Astrocyte of the cerebellum (primary cell): ENCODE data around the gene C20orf173.

Source experiments
- DNase-seq: peaks from one replicate; pipeline ENCODE4 v3.0.0-alpha.2; 2011; ENCODE audit warnings: low read depth
- H3K4me3 ChIP-seq: 2 replicates; pipeline ENCODE4 v1.5.1; 2011; ENCODE audit warnings: mild to moderate bottlenecking, low read depth, low read length, moderate library complexity
- in situ Hi-C: cut with HindIII; loops from 2 replicates; pipeline ENCODE4 v1.10.0; 2017; ENCODE audit warnings: low sequenced_read_pairs
- TF ChIP-seq, protein P1 (sequence below): IDR thresholded peaks from 2 replicates; pipeline ENCODE4 v1.5.1; 2012; ENCODE audit warnings: low read length, low read depth, moderate library complexity, mild to moderate bottlenecking; ENCODE audit errors: missing control alignments

C20orf173 gene

GRCh38 chr20:35510951-35511735 lies 18.3 kb downstream of the C20orf173 start:
- TF ChIP-seq, protein P1, sequence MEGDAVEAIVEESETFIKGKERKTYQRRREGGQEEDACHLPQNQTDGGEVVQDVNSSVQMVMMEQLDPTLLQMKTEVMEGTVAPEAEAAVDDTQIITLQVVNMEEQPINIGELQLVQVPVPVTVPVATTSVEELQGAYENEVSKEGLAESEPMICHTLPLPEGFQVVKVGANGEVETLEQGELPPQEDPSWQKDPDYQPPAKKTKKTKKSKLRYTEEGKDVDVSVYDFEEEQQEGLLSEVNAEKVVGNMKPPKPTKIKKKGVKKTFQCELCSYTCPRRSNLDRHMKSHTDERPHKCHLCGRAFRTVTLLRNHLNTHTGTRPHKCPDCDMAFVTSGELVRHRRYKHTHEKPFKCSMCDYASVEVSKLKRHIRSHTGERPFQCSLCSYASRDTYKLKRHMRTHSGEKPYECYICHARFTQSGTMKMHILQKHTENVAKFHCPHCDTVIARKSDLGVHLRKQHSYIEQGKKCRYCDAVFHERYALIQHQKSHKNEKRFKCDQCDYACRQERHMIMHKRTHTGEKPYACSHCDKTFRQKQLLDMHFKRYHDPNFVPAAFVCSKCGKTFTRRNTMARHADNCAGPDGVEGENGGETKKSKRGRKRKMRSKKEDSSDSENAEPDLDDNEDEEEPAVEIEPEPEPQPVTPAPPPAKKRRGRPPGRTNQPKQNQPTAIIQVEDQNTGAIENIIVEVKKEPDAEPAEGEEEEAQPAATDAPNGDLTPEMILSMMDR: no peak
- DNase-seq: no peak
- in situ Hi-C loops: no loop called here
- no peak overlapping the region for H3K4me3 ChIP-seq

DNA sequence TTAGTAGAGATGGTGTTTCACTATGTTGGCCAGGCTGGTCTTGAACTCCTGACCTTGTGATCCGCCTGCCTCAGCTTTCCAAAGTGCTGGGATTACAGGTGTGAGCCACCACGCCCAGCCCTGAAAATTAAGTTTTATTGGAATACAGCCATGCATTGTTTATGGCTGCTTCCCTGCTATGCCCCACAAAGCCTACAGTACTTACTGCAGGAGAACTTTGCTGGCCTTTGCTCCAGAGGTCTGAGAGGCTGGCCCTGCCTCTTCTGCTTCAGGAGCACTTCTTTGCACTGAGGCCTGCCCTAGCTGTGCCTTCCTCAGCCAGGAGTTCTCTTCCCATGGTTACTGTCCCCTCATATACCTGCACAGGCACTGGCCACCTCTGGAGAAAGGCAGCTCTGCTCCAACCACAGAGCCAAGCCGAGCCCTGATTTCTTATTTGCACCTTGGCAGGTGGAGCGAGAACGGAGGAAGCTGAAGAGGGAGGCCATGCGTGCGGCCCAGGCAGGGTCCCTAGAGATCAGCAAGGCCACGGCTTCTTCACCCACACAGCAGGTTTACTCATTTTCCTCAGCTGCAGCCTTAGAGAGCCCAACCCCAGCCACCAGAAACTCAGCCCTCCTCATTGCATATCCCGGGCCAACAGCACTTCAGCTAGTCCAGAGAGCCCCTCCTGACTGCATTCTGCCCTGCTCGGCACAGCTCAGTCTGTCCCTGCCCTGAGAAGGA lies 20.8 kb downstream of the C20orf173 start:
- in situ Hi-C loops: no loop called here
- DNase-seq: no peak
- H3K4me3 ChIP-seq: no peak overlapping the region
- TF ChIP-seq, protein P1: no peak

DNA sequence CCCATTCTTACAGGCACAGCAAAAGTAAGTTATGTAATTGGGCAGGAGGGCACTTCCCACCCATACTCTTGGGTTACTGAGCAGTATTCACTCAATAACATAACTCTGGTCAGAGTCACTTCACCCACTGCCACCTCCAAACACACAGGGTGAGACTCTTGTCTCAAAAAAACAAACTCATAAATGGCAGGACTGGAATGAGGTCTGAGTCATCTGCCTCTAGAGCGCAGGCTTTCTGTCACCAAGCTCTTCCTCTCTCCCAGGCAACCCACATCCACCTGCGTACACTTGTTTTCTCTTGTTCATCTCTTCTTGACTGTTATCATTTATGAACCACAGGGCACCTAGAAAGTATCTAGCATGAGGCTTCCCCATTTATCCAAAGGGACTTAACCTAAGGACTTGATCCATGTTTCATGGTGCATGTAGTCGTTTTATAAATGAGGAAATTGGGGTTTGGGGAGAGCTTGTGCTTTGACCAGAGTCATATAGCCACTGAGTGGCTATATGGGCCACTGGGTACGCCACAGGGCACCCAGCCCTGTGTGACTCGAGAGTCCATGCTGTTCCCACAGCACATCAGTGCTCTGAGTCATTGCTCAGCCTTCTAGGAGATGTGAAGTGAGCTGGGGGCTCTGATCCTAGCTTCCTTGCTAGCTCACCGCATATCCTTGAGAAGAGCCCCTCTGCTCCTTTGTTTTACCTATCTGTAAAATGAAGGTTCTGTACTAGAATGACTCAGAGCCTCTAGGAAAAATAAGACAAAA lies 22.4 kb downstream of the C20orf173 start:
- no peak for DNase-seq
- no peak overlapping the region for H3K4me3 ChIP-seq
- TF ChIP-seq, protein P1: no peak
- in situ Hi-C loops: no loop called here

- no peak overlapping the region for H3K4me3 ChIP-seq
- TF ChIP-seq, protein P1: no peak
- DNase-seq: no peak
- in situ Hi-C loops: no loop called here
These were observed 23.3 kb downstream of the C20orf173 start for GRCh38 chr20:35506179-35506578.

GRCh38 chr20:35504751-35505150 lies 24.7 kb downstream of the C20orf173 start:
- no peak overlapping the region for H3K4me3 ChIP-seq
- DNase-seq: no peak
- in situ Hi-C loops: no loop called here
- TF ChIP-seq, protein P1: no peak

- H3K4me3 ChIP-seq: no peak overlapping the region
- DNase-seq: peak; percentile 68
- in situ Hi-C loops: no loop called here
- TF ChIP-seq, protein P1: no peak
These were observed 25.5 kb downstream of the C20orf173 start for GRCh38 chr20:35503841-35504561.
